GM20431 (cell line): Measurements from ENCODE around the gene ELMO1.

Experiments used
- in situ Hi-C: fragments of 300-500 bp; cut with MseI, MboI; formaldehyde crosslinking; loops from one replicate; pipeline ENCODE4 v1.15.0; 2020; ENCODE audit warnings: low sequenced_read_pairs; ENCODE audit not compliant: unreplicated experiment

ELMO1 gene

DNA sequence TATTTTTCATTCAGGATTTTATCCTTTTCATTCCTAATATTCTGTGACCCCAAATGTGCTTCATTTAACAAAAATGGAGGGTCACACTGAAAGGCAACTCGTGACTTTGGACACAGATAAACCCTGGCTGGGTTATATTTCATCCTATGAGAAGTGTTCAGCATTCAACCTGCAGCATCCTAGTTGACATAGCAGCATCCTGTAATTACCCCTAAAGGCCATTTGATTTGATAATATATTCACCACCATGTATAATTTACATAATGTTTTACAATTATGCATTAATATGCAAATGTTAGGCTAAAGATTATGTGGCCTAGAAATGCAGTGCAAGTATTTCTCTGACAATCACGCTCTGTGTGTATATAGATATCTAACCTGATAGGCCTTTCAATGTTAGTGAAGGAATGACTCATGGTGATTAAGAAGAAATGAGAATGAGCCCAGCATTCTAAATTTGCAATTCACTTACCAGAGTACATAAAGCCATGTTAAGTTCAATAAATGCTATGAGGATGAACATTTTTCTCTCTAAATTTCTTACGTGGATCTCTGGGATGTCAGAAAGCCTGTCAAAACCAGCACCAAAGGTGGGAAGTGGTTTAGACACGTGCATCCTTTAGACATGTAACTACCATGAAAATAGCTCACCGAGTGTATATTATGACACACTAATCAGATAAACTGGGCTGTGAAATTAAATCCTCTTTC lies 386.7 kb downstream of the ELMO1 start:
- in situ Hi-C loops, result no loop called here

DNA sequence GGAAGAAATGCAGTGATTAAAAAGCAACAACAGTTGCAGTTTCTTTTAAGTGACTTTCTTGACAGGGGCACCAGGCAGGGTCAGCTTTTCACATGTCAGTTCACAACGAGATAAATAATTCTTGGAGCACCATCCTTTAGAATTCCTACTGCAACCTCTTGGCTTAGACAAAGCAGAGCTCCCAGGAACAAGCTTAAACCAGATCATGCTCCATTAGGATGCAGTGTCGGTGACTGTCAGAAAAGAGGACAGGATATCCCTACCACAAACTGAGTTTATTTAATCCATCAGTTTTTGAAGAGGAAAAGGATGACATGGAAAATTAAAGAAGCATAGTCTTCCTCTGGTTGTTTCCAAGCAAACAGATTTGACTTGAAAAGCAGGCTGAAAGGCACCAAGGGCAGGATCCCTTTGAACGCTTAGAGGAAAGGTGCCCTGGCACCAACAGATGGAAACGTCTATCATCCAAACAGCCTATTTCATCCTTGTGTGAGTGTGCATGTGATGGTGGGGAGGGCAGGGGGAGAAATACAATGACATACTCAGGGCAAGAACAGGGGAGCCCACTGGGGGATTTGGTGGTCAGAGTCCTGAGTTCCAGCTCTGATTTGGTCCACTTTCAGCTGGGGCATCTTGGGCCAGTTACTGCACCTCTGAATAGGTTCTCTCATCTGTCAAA lies 392.3 kb downstream of the ELMO1 start:
- in situ Hi-C loops, result no loop called here

DNA sequence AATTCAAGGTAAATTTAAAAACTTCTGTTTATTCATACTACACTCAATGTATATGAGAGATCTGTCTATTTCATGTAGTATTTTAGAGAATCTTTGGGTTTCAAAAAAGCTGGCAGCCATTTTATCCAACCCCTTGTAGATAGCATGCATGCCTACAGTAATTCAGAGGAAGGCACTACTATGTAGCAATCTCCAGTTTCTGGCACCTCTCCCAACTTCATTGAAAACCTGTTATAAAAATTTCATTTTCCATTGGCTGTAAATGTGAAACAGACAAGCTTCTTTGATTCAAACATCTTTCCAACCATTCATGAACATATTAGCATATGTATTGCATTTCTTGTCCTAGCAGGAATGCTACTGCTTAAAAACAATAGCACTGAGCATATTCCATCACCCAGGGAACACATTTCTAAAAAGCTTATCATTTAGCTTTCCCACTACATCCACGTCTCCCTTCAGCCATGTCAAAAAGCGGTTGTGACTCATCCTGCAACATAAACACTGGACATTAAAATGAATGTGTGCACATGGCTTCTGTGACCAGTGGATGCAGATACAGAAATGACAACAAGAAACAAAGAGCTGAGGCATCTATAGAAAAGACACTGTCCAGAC lies 393.9 kb downstream of the ELMO1 start:
- in situ Hi-C loops, result no loop called here

DNA sequence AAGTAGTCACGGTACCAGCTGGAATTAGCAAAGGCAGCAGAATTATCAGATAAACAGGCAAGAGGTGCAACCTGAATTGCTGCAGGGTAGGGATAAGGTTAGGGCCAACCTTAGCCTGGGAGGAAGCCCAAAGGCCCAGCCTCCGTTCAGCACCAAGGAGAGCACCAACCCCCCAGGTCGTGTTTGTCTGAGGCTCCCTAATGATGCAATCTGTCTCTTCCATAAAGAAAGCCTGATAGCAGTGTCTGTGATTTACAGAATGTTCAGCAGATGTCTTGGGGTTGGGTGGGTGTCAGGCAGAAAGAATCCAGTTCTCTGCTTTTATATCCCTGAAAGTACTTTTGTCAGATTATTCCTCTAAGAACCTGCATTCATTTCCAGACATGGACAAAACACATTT lies 396.0 kb downstream of the ELMO1 start:
- in situ Hi-C loops, result no loop called here

DNA sequence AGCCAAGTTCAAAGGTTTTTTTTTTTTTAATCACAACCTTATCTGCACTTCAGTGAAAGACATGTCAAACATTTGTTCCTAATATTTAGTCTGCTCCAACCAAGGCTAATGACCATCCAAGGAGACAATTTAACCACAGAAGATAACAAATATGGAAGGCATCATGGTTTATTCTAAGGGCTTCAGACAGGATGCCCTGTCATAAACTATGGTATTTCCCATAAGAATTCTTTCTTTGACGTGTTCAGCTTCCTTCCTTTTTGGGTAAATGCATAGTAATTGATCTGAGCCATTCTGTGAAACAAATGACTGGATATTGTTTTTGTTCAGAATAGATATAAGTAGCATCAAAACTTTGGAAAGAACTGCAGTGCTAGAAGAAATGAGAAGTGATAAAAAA lies 397.9 kb downstream of the ELMO1 start:
- in situ Hi-C loops, result no loop called here

DNA sequence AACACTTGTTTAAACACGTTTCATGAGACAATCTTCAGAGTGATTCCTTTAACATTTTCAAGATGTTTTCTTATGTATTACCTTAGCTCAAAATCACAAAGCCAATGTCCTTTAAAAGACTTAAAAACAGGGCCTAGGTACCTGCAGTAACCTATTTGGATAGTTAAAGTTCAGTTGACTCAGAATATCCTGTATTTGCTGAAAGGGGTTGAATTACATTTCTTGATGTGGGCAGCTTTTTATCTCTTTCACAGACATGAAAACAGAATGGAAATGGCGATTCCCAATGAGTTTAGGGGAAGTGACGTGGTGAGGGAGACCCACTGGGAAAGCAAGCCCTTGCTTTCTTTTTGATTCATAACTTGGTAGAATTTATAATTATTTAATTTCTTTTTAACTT lies 400.0 kb downstream of the ELMO1 start:
- in situ Hi-C loops, result no loop called here

DNA sequence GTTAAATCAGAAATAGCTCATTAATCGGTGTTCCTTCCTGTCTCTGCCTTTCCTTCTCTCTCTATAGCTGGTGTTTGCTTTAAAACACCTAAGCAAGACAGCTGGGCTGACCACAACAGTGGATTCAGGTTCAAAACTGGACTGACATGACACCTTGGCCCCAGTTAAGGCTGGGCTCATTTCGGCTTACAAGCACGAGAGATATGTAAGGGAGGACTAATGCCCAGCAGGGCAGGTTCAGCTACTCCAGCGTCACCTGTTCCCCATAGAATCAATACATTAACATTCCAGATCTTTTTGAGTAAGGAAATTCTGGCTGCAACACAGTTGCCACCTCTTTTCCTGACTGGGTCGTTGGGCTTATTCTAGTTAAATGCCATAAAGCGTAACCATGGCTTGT lies 401.4 kb downstream of the ELMO1 start:
- in situ Hi-C loops, result no loop called here

DNA sequence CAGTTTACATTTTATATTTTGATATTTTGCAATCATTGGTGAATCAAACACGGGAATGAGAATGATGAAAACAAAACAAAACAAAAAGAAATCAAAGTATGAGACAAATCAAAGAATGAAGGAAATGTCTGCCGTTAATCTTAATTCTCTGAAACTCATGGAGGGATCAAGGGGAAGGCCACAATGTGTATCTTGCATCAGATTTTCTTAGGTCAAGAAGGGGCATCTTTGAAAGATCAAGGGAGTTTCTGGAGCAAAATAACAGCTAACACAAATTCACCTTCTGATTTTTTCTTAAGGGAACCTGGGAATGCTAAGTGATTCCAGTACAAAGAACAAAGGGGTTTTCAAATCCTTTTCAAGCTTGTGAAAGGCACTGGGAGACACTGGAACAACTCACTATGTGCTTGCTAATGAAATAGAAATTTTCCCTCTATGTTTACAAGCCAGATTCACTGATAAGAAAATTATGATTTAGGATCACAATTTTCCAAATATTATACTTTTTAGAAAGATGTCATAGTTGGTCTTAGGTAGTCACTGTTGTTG lies 402.1 kb downstream of the ELMO1 start:
- in situ Hi-C loops, result no loop called here

DNA sequence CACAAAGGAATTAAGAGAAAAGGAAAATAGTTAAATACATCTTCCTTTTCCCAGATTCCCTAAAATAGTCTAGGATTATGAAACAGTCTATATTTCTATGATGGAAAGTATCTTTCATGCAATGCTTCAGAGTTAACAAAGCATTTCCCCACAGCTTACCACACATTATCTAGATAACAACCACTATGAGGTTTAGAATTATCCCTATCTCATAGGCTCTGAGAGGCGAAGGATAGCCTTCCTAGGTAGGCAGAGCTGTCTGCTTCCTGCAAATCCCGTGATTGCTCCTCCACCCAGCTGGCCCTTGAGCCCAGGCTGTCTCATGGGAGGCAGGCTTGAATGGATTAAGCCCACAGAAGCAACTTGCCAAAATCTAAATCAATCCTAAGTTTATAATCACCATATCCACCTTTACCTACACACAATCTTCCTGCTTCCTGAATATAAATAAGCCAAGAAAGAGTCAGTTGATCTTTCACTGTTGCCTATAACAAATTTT lies 402.9 kb downstream of the ELMO1 start:
- in situ Hi-C loops, result no loop called here

DNA sequence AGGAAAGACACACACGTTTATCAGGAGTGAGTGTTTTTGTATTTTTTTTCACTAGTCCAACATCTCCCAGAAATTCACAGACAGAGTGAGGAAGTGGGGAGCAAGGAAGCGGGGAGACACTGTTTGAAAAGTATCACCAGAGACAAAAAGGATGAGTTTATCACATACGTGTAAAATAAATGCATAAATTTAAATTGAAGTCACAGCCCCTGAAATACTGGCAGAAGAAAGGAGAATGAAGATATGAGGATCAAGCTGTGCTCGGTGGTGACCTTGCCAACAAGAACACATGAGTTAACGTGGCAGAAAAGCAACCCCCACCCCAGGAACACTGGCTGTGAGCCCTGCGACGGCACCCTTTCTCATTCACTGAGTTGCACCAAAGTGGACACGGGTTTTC lies 407.2 kb downstream of the ELMO1 start:
- in situ Hi-C loops, result no loop called here

DNA sequence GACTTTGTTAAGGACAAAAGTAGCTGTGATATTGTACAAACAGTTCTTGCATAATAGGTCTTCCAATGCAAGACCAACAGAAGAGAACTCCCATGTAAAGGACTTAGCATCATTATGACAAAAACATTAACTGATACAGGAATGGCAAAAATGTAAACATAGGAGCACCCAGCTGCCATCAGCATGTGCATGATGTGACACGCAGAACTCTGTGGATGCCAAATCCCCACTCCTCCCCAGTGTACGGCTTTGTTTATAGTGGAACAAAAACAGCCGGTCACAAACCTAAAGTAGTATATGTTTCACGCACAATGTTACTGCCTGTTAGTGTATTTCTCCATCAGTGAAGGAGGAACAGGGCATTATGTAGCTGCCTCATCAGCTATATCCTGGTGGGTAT lies 408.3 kb downstream of the ELMO1 start:
- in situ Hi-C loops, result no loop called here

DNA sequence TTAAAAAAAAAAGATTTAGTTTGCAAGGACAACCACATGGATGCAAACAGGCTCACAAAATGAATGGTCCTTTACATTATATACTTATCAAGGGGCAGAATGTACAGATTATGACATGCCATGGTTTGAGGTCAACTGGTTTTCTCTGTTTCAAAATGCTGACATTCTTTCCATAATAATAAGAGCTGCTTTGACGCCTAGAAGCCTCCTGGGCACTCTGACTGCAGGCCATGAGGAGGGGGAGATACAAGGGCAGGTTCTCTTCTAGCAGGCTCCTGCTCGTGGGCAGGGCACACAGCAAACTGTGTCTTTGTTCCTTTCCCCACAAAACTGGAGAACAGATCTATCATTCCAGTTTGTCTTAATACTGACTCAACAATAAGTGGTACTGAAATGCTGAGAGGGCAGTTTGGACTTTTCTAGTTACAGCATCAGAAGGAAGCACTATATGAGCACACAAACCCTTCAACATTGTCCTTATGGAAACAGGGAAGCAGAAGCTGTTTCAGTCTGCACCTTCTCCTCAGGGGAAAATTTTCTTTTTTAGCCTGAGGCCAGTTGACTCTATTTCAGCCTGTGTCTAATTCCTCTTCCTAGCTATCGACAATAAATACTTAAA lies 409.4 kb downstream of the ELMO1 start:
- in situ Hi-C loops, result no loop called here

DNA sequence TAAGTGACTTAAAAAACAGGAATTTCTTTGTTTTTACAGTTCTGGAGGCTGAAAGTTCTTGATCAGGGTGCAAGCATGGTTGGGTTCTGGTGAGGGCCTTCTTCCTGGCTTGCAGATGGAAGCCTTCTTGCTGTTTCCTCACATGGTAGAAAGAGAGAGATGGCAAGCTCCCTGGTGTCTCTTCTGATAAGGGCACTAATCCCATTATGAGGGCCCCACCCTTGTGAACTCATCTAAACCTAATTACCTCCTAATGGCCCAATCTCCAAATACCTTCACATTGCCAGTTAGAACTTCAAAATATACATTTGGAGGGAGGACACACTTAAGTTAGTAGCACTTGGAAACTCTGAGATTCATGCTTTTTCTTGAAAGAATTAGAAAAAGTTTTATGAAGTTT lies 410.0 kb downstream of the ELMO1 start:
- in situ Hi-C loops, result no loop called here

DNA sequence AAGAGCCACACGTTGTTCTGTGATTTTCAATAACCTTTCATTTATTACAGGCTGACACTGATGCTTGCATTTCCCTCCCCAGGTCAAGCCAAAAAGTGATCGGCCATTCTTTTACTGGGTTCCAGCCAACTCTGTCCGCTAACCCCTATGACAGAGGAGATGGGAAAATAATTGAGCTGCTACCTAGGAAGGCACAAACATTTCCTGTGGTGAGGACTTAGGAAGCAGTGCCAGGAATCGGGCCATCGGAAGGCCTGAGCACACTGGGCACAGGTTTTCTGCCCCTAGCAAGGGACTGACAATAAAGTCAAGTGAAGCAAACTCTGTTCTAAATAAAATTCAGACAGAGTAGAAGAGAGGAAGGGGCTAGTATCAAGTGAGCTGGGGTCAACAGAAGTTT lies 411.4 kb downstream of the ELMO1 start:
- in situ Hi-C loops, result no loop called here

DNA sequence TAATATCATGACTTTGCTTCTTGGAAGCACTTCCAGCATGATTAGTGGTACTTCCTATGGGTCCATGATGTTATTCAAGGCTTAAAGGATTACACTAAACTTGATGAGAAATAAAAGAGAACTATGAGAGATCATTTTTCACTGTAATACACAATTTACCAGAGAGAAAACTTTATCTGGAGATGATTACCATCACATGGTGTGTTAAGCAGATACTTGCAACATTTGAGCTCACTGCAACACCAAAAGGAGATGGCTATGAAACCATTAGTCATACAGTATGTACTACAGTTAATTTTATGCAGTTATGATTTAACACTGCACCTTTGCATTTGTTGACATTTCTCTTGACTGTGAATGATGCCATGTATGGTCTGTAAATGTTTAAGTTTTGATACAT lies 413.0 kb downstream of the ELMO1 start:
- in situ Hi-C loops, result no loop called here

DNA sequence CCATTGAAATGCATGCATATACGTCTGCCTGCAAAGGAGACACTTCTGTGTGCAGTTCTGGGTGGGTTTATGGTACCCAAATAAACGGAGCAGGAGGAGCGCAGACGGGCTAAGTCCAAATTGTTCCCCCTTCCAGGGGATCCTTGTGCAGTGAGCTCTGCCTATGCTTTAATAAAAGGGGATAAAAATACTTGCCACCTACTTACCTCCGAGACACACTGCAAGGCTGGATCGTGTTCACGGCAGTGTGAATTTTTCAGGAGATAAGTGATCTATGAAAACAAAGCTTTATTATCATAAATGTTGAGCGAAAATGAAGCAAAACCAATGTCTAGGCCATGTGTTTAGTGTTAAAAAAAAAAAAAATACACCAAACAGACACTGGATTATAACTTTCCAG lies 415.5 kb downstream of the ELMO1 start:
- in situ Hi-C loops, result no loop called here

DNA sequence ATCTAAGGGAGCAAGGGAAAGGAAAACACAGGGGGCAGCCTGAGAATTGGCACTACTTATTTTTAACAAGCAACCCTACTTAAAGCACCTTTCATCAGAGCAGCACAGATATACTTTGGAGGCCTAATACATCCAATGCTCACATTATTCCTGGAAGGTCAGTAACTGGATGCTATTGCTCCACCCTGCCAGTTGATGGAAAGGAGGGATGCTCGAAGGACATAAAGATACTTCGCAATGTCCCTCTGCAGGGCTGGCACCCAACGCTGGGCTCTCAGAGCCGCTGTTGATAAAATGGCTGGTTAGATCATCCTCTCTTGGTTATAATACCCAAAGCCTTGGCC lies 416.4 kb downstream of the ELMO1 start:
- in situ Hi-C loops, result no loop called here

DNA sequence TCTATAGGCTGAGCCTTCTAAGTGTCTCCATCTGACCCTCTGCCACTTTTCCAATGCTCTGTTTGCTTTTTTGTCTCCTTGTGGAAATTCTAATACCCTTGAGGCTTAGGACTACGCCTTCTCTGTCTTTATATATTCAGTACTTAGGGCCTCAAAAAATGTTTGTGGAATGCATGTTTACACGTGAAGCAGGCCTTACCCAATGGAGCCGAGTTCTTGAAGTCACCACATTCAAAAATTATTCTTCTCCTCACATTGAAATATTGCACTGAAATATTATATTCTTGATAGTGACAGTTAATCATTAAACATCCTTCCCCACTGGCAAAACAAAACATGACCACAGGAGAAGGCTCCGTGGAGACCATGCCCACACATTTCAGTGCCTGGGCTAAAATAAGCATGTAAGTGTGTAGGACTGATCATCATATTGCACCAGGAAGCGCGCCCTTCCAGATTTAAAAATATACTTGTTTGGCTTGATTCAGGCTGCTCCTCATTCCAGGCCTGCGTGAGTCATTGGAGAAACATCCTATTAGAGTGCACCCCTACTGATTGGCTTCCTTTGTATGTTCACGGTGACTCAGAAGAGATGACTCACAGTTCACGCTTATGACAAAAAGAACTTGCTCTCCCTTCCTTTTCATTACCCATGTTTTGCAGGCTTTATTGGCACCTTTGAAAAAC lies 416.9 kb downstream of the ELMO1 start:
- in situ Hi-C loops, result no loop called here

DNA sequence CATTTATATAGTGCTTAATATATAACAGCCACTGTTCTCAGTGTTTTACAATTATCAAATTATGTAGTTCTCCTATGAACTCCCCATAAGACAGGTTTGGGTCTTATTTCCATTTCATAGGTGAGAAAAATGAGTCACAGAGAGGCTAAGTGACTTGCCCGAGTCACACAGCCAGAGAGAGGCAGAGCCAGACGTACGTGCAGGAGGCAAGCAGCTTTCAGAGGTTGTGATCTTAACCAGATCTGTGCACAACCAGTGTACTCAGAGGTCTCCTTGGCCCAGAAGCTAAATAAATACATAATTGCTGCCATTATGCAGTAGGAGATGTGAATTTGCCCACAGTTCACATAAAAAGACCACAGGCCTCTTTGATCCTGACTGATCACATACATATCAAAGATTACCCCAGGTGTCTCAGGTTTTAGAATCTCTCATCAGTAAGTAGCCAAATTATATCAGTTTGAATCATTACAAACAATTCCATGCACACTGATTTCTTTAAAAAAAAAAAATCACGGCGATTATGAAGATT lies 419.7 kb downstream of the ELMO1 start:
- in situ Hi-C loops, result no loop called here
